HL-60 (cell line): ENCODE results near the gene RAI14.

Experiments used
- DNase-seq, 2 experiments: peaks; one replicate each; pipeline ENCODE4 v3.0.0-alpha.2; 2010 to 2020; ENCODE audit warnings: low read depth in 1 of 2, low spot score in 1 of 2
- H3K27ac ChIP-seq: fragments of 250-450 bp; sonication (Bioruptor Pico); replicated peaks from 2 replicates; pipeline ENCODE4 v1.5.1; 2020; ENCODE audit warnings: mild to moderate bottlenecking, moderate library complexity
- H3K27me3 ChIP-seq: fragments of 250-450 bp; sonication (Bioruptor Pico); 2 replicates; pipeline ENCODE4 v1.5.1; 2021; ENCODE audit warnings: mild to moderate bottlenecking, moderate library complexity; ENCODE audit not compliant: insufficient read depth, poor library complexity, severe bottlenecking
- H3K4me3 ChIP-seq: replicated peaks from 2 replicates; pipeline ENCODE4 v1.5.1; 2011; ENCODE audit warnings: mild to moderate bottlenecking, control low read depth, low read length; ENCODE audit not compliant: insufficient read depth
- CTCF ChIP-seq: IDR thresholded peaks from one replicate; pipeline ENCODE4 v1.5.1; 2011; ENCODE audit warnings: low read length, control low read depth, inconsistent platforms; ENCODE audit not compliant: insufficient read depth
- GABPA ChIP-seq: IDR thresholded peaks from 2 replicates; pipeline ENCODE4 v1.6.1; 2012; ENCODE audit warnings: low read depth
- POLR2AphosphoS5 ChIP-seq: IDR thresholded peaks from 2 replicates; pipeline ENCODE4 v1.6.1; 2012; ENCODE audit warnings: low read depth
- REST ChIP-seq: IDR thresholded peaks from 2 replicates; pipeline ENCODE4 v1.6.1; 2012; ENCODE audit warnings: low read depth; ENCODE audit not compliant: insufficient replicate concordance
- SPI1 ChIP-seq: IDR thresholded peaks from 2 replicates; pipeline ENCODE4 v1.6.1; 2012; ENCODE audit warnings: low read depth, mild to moderate bottlenecking, borderline replicate concordance

Gene RAI14

GRCh38 chr5:34806532-34806931 lies 150.4 kb downstream of the RAI14 start:
- TF ChIP-seq CTCF, result no peak
- DNase-seq, result no peak
- Histone ChIP-seq H3K4me3 (no peak overlapping the region), H3K27ac (no peak overlapping the region), H3K27me3 (no peaks in the 10 kb centered on the region)

- TF ChIP-seq GABPA (no peak), CTCF (no peak), REST (no peak), SPI1 (no peak), POLR2AphosphoS5 (no peak)
- H3K4me3 ChIP-seq, result no peak overlapping the region
- DNase-seq, result no peak
- no peak overlapping the region for H3K27ac ChIP-seq
- peaks cover 4% of the 10 kb centered on the region for H3K27me3 ChIP-seq
Measured at GRCh38 chr5:34811706-34812105, 155.6 kb downstream of the RAI14 start.

GRCh38 chr5:34813509-34813908 lies 157.4 kb downstream of the RAI14 start:
- Histone ChIP-seq H3K27me3 (peaks cover 4% of the 10 kb centered on the region), H3K4me3 (no peak overlapping the region), H3K27ac (no peak overlapping the region)
- no peak for TF ChIP-seq POLR2AphosphoS5
- no peak for TF ChIP-seq REST
- TF ChIP-seq SPI1, result no peak
- no peak for TF ChIP-seq CTCF
- TF ChIP-seq GABPA, result no peak
- no peak for DNase-seq

GRCh38 chr5:34817558-34818351 lies 161.6 kb downstream of the RAI14 start:
- Histone ChIP-seq H3K27me3 (peaks cover 7% of the 10 kb centered on the region), H3K4me3 (no peak overlapping the region), H3K27ac (no peak overlapping the region)
- no peak for TF ChIP-seq REST
- no peak for TF ChIP-seq SPI1
- TF ChIP-seq CTCF, result no peak
- no peak for TF ChIP-seq POLR2AphosphoS5
- TF ChIP-seq GABPA, result no peak
- no peak for DNase-seq
